IPS-18c (cell line): ENCODE measurements around the gene HSPA1L.
A peak's percentile ranks its signal among the peaks of the same experiment; 100 is the strongest.
"Not testable (repeated sequence)": the region's sequence is repeated elsewhere in the genome, so short reads cannot be mapped to it uniquely, and the experiment has no call there.

Experiments
- H3K4me3 ChIP-seq: 2 replicates; pipeline ENCODE4 v1.7.0; 2013; ENCODE audit warnings: low read depth, mild to moderate bottlenecking, low read length, moderate library complexity; ENCODE audit not compliant: insufficient read depth
- H3K9me3 ChIP-seq: one replicate; pipeline ENCODE4 v1.6.1; 2013; ENCODE audit warnings: mild to moderate bottlenecking, low read length, moderate library complexity; ENCODE audit not compliant: control insufficient read depth, insufficient read depth

HSPA1L gene

GRCh38 chr6:31795616-31796298 lies 19.3 kb downstream of the HSPA1L start, which contains the start of gene VARS1:
VARS1 (minus strand) TSS chr6:31795752; CDS start chr6:31795217, 535 bp downstream.
- Histone ChIP-seq H3K4me3 (peak within 1 kb of the TSS; percentile 93), H3K9me3 (no peaks in the 10 kb centered on the region)

- H3K4me3 ChIP-seq, result peak overlapping the region; percentile 93
- H3K9me3 ChIP-seq, result no peaks in the 10 kb centered on the region
These were observed 20.0 kb downstream of the HSPA1L start for GRCh38 chr6:31794866-31795615.

- H3K4me3 ChIP-seq, result peak overlapping the region; percentile 93
These were observed 20.7 kb downstream of the HSPA1L start for GRCh38 chr6:31794294-31794865.

GRCh38 chr6:31793927-31794245 lies 21.2 kb downstream of the HSPA1L start:
- H3K4me3 ChIP-seq, H3K9me3 ChIP-seq: not testable (repeated sequence)

More at GRCh38 chr6:31794294-31794865, 20.7 kb downstream of the HSPA1L start:
- H3K9me3 ChIP-seq, result no peaks in the 10 kb centered on the region

- Histone ChIP-seq H3K4me3 (no peak overlapping the region), H3K9me3 (no peaks in the 10 kb centered on the region)
These were observed 22.3 kb downstream of the HSPA1L start for GRCh38 chr6:31792761-31793171.

- H3K9me3 ChIP-seq, result no peaks in the 10 kb centered on the region
- no peak overlapping the region for H3K4me3 ChIP-seq
These were observed 23.1 kb downstream of the HSPA1L start for GRCh38 chr6:31792090-31792374.

GRCh38 chr6:31791324-31792089 lies 23.6 kb downstream of the HSPA1L start:
- H3K4me3 ChIP-seq, result no peak overlapping the region
- no peaks in the 10 kb centered on the region for H3K9me3 ChIP-seq

GRCh38 chr6:31785475-31785874 lies 29.6 kb downstream of the HSPA1L start:
- H3K4me3 ChIP-seq, result no peak overlapping the region
- H3K9me3 ChIP-seq, result no peaks in the 10 kb centered on the region

GRCh38 chr6:31784098-31784925 lies 30.8 kb downstream of the HSPA1L start:
- no peaks in the 10 kb centered on the region for H3K9me3 ChIP-seq
- H3K4me3 ChIP-seq, result no peak overlapping the region

GRCh38 chr6:31782126-31782855 lies 32.8 kb downstream of the HSPA1L start:
- no peaks in the 10 kb centered on the region for H3K9me3 ChIP-seq
- H3K4me3 ChIP-seq, result no peak overlapping the region

- no peak overlapping the region for H3K4me3 ChIP-seq
These were observed 33.6 kb downstream of the HSPA1L start for GRCh38 chr6:31781244-31782125.

GRCh38 chr6:31780507-31781243 lies 34.4 kb downstream of the HSPA1L start:
- Histone ChIP-seq H3K4me3 (no peak overlapping the region), H3K9me3 (no peaks in the 10 kb centered on the region)

More at GRCh38 chr6:31781244-31782125, 33.6 kb downstream of the HSPA1L start:
- no peaks in the 10 kb centered on the region for H3K9me3 ChIP-seq

GRCh38 chr6:31779908-31780307 lies 35.2 kb downstream of the HSPA1L start:
- Histone ChIP-seq H3K4me3 (no peak overlapping the region), H3K9me3 (no peaks in the 10 kb centered on the region)

GRCh38 chr6:31778999-31779885 lies 35.8 kb downstream of the HSPA1L start:
- no peaks in the 10 kb centered on the region for H3K9me3 ChIP-seq
- H3K4me3 ChIP-seq, result no peak overlapping the region
